Measurements from ENCODE around the gene ZNF611.

Gene ZNF611

DNA sequence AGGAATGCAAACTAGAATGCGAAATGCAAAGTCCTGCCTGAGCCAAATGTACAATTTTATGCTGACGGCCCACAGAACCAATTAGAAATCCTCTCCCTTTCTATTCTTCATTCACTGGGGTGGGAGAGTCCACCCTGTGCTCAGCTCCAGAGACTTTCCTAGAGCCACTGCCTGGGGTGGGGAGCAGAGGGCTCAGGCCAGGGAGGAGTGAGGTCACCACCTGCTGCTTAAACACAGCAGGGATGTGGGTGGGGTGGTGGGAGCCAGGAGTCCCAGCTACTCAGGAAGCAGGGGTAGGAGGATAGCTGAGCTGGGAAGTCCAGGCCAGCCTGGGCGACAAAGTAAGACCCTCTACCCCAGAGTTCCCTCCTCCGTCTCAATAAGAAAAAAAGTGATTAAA, 69.8 kb downstream of the ZNF611 start:
- TF ChIP-seq, protein P1, sequence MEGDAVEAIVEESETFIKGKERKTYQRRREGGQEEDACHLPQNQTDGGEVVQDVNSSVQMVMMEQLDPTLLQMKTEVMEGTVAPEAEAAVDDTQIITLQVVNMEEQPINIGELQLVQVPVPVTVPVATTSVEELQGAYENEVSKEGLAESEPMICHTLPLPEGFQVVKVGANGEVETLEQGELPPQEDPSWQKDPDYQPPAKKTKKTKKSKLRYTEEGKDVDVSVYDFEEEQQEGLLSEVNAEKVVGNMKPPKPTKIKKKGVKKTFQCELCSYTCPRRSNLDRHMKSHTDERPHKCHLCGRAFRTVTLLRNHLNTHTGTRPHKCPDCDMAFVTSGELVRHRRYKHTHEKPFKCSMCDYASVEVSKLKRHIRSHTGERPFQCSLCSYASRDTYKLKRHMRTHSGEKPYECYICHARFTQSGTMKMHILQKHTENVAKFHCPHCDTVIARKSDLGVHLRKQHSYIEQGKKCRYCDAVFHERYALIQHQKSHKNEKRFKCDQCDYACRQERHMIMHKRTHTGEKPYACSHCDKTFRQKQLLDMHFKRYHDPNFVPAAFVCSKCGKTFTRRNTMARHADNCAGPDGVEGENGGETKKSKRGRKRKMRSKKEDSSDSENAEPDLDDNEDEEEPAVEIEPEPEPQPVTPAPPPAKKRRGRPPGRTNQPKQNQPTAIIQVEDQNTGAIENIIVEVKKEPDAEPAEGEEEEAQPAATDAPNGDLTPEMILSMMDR (IDR thresholded peaks at IDR 0.05; ENCODE audit: poor library complexity, severe bottlenecking): no peak
- Histone ChIP-seq H3K4me1 (ENCODE audit: insufficient read depth, poor library complexity, severe bottlenecking) (peaks cover 19% of the 10 kb centered on the region), H3K9me3 (ENCODE audit: severe bottlenecking) (no peaks in the 10 kb centered on the region), H3K27ac (ENCODE audit: poor library complexity, severe bottlenecking) (peak overlapping the region; percentile 49), H3K27me3 (ENCODE audit: insufficient read depth, poor library complexity, severe bottlenecking) (no peaks in the 10 kb centered on the region), H3K4me3 (ENCODE audit: severe bottlenecking) (no peak overlapping the region), H3K36me3 (ENCODE audit: low read depth) (peaks cover 9% of the 10 kb centered on the region)
- ATAC-seq (ENCODE audit: low read depth): no peak
- no peak for DNase-seq (ENCODE audit: low spot score)

DNA sequence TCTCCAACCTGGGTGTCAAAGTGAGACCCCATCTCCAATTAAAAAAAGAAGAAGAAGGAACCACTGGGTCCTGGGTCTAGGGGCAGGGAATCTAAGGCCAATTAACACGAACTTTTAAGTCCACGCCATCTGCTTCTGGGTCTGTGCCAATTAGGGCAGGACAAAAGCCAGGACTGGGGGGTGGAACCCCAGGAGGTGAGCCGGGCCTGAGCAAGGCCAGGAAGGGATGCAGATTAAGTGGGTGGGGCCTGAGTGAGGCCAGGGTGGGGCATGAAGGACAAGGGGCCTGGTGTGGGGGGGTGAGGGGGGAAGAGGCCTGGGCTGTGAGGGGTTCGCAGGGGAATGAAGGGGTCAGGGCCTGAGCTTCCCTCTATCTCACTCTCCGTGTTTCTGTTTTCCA, 70.4 kb downstream of the ZNF611 start:
- DNase-seq (ENCODE audit: low spot score): no peak
- Histone ChIP-seq H3K27me3 (ENCODE audit: insufficient read depth, poor library complexity, severe bottlenecking) (no peaks in the 10 kb centered on the region), H3K4me3 (ENCODE audit: severe bottlenecking) (no peak overlapping the region), H3K36me3 (ENCODE audit: low read depth) (peaks cover 13% of the 10 kb centered on the region), H3K27ac (ENCODE audit: poor library complexity, severe bottlenecking) (peak overlapping the region; percentile 49), H3K9me3 (ENCODE audit: severe bottlenecking) (no peaks in the 10 kb centered on the region), H3K4me1 (ENCODE audit: insufficient read depth, poor library complexity, severe bottlenecking) (peaks cover 19% of the 10 kb centered on the region)
- TF ChIP-seq, protein P1 (IDR thresholded peaks at IDR 0.05; ENCODE audit: poor library complexity, severe bottlenecking): no peak
- ATAC-seq (ENCODE audit: low read depth): no peak

DNA sequence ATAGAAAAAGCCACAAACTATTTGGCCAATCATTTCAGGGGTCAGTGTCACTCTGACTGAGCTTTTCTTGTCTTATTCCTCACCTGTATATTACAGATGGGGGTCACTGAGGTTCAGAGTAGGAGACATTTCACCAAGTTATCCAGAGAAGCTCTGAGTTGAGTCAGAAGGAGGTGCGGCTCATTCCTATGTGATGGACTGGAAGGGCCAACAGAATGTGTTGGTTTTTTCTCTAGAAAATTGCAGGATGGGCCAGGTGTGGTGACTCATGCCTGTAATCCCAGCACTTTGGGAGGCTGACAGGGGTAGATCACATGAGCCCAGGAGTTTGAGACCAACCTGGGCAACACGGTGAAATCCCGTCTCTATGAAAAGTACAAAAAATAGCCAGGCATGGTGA, 72.2 kb downstream of the ZNF611 start:
- peaks cover 25% of the 10 kb centered on the region for H3K36me3 ChIP-seq (ENCODE audit: low read depth)
- ATAC-seq (ENCODE audit: low read depth): peak; percentile 97

DNA sequence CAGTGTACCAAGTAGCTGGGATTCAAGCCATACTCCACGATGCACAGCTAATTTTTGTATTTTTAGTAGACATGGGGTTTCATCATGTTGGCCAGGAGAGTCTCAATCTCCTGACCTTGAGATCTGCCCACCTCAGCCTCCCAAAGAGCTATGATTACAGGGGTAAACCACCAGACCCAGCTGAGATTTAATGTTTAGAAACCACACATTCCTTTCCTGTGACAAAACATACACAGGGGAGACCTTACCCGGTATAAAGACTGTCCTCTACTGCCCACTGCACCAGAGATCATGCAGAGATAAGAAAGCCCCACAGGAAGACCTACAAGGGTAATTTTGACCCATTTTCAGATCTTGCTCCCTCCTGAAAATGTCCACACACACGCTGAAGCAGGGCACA, 73.9 kb downstream of the ZNF611 start:
- DNase-seq (ENCODE audit: low spot score) (no peak), ATAC-seq (ENCODE audit: low read depth) (no peak)
- Histone ChIP-seq H3K4me3 (ENCODE audit: severe bottlenecking) (no peak overlapping the region), H3K9me3 (ENCODE audit: severe bottlenecking) (no peaks in the 10 kb centered on the region), H3K4me1 (ENCODE audit: insufficient read depth, poor library complexity, severe bottlenecking) (peaks cover 19% of the 10 kb centered on the region), H3K27ac (ENCODE audit: poor library complexity, severe bottlenecking) (no peak overlapping the region), H3K27me3 (ENCODE audit: insufficient read depth, poor library complexity, severe bottlenecking) (no peaks in the 10 kb centered on the region), H3K36me3 (ENCODE audit: low read depth) (peaks cover 25% of the 10 kb centered on the region)
- TF ChIP-seq, protein P1 (IDR thresholded peaks at IDR 0.05; ENCODE audit: poor library complexity, severe bottlenecking): no peak

More for the DNA sequence above, 72.2 kb downstream of the ZNF611 start:
- TF ChIP-seq, protein P1 (IDR thresholded peaks at IDR 0.05; ENCODE audit: poor library complexity, severe bottlenecking): no peak
- Histone ChIP-seq H3K27me3 (ENCODE audit: insufficient read depth, poor library complexity, severe bottlenecking) (no peaks in the 10 kb centered on the region), H3K27ac (ENCODE audit: poor library complexity, severe bottlenecking) (peak overlapping the region; percentile 31), H3K9me3 (ENCODE audit: severe bottlenecking) (no peaks in the 10 kb centered on the region), H3K4me3 (ENCODE audit: severe bottlenecking) (no peak overlapping the region), H3K4me1 (ENCODE audit: insufficient read depth, poor library complexity, severe bottlenecking) (peaks cover 19% of the 10 kb centered on the region)
- DNase-seq (ENCODE audit: low spot score): no peak

DNA sequence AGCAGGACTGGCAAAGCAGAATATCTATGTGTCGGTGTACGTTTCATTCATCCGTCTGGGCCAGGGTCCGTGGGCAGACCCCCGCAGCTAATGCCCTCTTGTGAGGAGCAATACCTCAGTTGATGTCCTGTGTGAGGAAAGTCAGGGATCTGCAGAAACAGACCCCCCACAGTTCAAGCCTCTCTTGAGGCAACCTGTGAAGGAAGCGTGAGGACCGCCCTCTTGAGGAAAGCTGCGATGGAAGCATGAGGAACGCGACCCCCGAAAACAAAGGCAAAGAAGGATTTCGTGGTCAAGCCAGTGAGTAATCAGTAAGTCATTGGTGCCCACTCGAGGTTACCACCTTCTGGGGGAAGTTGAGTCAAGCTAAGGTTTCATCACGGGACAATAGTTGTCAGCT, 75.8 kb downstream of the ZNF611 start:
- no peak for ATAC-seq (ENCODE audit: low read depth)
- Histone ChIP-seq H3K4me3 (ENCODE audit: severe bottlenecking) (no peak overlapping the region), H3K36me3 (ENCODE audit: low read depth) (peaks cover 40% of the 10 kb centered on the region), H3K4me1 (ENCODE audit: insufficient read depth, poor library complexity, severe bottlenecking) (peaks cover 10% of the 10 kb centered on the region), H3K27me3 (ENCODE audit: insufficient read depth, poor library complexity, severe bottlenecking) (no peaks in the 10 kb centered on the region), H3K27ac (ENCODE audit: poor library complexity, severe bottlenecking) (no peak overlapping the region), H3K9me3 (ENCODE audit: severe bottlenecking) (no peaks in the 10 kb centered on the region)
- no peak for DNase-seq (ENCODE audit: low spot score)
- TF ChIP-seq, protein P1 (IDR thresholded peaks at IDR 0.05; ENCODE audit: poor library complexity, severe bottlenecking): no peak
